BE2C (cell line): Measurements from ENCODE around the gene CTU1.

ENCODE experiments used
- DNase-seq: peaks from one replicate; pipeline ENCODE4 v3.0.0-alpha.2; 2020
- H3K27me3 ChIP-seq: fragments of 250-450 bp; sonication (Bioruptor Pico); 2 replicates; pipeline ENCODE4 v1.5.1; 2020; ENCODE audit warnings: mild to moderate bottlenecking
- H3K36me3 ChIP-seq: fragments of 250-450 bp; sonication (Bioruptor Pico); 2 replicates; pipeline ENCODE4 v1.5.1; 2020; ENCODE audit warnings: mild to moderate bottlenecking
- H3K4me1 ChIP-seq: fragments of 250-450 bp; sonication (Bioruptor Pico); 2 replicates; pipeline ENCODE4 v1.5.1; 2020
- H3K4me3 ChIP-seq: 2 replicates; pipeline ENCODE4 v1.5.1; 2011; ENCODE audit warnings: low read depth, low read length
- H3K9me3 ChIP-seq: fragments of 250-450 bp; sonication (Bioruptor Pico); 2 replicates; pipeline ENCODE4 v1.5.1; 2020
- TF ChIP-seq, protein P1 (sequence below): IDR thresholded peaks from 2 replicates; pipeline ENCODE4 v1.5.1; 2012; ENCODE audit warnings: mild to moderate bottlenecking, low read depth, low read length

Gene CTU1

DNA sequence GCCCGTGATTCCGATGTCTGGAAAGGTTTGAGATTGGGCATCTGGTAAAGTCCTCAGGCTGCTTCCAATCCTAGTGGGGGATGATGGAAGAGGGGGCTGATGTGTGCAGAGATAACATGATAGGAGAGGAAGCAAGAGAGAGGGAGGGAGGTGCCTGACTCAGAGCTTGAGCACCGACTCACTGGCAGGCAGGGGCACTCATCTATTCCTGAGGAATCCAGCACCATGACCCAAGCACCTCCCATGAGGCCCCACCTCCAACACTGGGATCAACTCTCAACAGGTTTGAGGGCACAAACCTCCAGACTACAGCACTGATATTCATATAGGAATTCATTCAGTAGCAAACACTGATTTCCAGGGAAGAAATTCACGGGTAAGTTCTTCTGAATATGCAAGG lies 10.9 kb upstream of the CTU1 start:
- H3K4me1 ChIP-seq = no peaks in the 10 kb centered on the region
- TF ChIP-seq, protein P1, sequence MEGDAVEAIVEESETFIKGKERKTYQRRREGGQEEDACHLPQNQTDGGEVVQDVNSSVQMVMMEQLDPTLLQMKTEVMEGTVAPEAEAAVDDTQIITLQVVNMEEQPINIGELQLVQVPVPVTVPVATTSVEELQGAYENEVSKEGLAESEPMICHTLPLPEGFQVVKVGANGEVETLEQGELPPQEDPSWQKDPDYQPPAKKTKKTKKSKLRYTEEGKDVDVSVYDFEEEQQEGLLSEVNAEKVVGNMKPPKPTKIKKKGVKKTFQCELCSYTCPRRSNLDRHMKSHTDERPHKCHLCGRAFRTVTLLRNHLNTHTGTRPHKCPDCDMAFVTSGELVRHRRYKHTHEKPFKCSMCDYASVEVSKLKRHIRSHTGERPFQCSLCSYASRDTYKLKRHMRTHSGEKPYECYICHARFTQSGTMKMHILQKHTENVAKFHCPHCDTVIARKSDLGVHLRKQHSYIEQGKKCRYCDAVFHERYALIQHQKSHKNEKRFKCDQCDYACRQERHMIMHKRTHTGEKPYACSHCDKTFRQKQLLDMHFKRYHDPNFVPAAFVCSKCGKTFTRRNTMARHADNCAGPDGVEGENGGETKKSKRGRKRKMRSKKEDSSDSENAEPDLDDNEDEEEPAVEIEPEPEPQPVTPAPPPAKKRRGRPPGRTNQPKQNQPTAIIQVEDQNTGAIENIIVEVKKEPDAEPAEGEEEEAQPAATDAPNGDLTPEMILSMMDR = no peak
- H3K36me3 ChIP-seq = no peaks in the 10 kb centered on the region
- H3K27me3 ChIP-seq = peaks cover 54% of the 10 kb centered on the region
- no peak overlapping the region for H3K4me3 ChIP-seq
- DNase-seq = no peak
- H3K9me3 ChIP-seq = no peaks in the 10 kb centered on the region

DNA sequence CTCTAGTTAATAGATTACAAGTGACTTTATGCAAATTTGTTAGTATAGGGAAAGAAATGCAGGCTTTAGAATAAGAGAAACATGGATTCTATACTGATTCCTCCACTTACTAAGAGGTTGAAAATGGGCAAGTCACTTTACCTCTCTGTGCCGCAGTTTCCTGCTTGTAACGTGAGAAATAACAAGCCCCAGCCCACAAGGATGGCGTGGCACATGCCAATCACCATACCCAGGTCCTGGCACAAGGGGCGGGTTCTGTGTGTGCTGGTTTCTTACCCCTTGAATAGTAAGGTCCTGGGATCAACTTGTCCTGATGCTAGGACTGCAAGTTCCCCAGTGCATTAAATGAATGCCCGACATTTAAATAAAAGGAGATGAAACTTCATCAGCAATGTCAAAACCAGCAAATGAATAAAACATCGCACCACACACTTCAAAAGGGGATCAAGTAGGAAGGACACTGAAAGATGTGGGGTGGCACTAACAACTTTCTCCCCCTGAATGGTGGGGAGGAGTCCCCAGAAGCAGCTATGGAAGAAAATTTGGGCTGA lies 8.6 kb upstream of the CTU1 start:
- Histone ChIP-seq H3K36me3 (no peaks in the 10 kb centered on the region), H3K4me3 (no peak overlapping the region), H3K4me1 (no peaks in the 10 kb centered on the region), H3K9me3 (no peaks in the 10 kb centered on the region), H3K27me3 (peaks cover 66% of the 10 kb centered on the region)
- TF ChIP-seq, protein P1 = no peak
- DNase-seq = no peak

DNA sequence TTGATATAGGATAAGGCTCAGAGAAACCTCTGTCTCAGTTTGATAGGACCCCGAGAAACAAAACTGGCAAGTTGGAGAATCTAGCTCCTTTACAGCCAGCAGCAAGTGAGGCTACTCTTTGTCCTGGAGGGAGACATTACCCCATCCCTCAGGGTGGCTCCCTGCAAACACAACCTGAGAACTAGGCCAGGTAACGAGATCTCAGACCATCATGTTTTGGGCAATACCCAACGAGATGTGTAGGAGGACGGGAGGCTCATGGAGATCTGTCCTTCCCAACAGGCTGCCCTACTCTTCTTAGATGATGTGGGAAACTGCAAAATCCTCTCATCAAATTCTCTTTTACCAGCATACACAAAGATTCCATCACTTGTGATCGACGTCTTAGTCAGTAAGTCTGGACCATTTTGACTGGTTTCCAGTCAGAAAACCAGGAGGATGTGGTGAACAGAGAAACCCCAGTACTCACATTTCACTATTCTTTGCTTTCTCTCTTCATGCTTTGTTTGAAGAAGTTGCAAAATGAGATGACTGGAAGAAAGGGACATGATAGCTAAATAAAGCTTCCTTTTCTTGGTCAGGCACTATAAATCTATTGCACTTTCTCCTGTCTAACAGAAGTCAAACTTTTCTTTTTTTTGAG lies 6.0 kb upstream of the CTU1 start:
- no peak overlapping the region for H3K4me3 ChIP-seq
- no peaks in the 10 kb centered on the region for H3K36me3 ChIP-seq
- no peaks in the 10 kb centered on the region for H3K9me3 ChIP-seq
- H3K27me3 ChIP-seq = peaks cover 61% of the 10 kb centered on the region
- no peak for DNase-seq
- TF ChIP-seq, protein P1 = no peak
- H3K4me1 ChIP-seq = no peaks in the 10 kb centered on the region

DNA sequence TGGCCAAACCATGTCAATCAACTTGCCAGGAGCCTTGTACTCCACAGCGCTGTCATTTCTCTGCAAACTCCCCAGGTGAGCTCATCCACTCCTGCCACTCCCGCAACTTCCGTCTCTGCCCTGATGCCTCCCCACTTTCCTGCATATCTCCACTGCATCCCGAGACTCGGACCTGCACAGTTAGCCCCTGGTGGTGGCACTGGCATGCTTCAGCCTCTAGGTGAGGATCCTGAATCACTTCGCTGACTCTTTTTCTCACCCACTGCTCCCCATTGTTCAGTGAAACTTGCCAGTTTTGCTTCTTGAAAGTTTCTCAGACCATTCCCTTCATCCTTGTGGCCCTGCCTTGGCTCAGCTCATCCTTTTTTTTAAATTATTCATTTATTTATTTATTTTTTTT lies 3.4 kb upstream of the CTU1 start:
- TF ChIP-seq, protein P1 = peak; percentile 40
- H3K9me3 ChIP-seq = no peaks in the 10 kb centered on the region
- H3K36me3 ChIP-seq = no peaks in the 10 kb centered on the region
- no peak overlapping the region for H3K4me3 ChIP-seq
- no peak for DNase-seq
- H3K4me1 ChIP-seq = no peaks in the 10 kb centered on the region
- H3K27me3 ChIP-seq = peaks cover 43% of the 10 kb centered on the region

DNA sequence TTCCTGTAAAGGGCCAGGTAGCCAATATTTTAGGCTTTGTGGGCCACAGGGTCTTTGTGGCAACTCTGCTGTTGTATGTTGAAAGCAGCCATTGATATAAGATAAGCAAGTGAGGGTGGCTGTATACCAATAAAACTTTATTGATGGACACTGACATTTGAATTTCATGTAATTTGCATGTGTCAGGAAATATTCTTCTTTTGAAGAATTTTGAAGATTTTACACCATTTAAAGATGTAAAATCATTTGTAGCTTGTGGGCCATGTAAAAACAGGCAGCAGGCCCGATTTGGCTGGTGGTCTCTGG lies 2.4 kb upstream of the CTU1 start:
- no peak for DNase-seq
- H3K4me1 ChIP-seq = no peaks in the 10 kb centered on the region
- no peaks in the 10 kb centered on the region for H3K36me3 ChIP-seq
- TF ChIP-seq, protein P1 = no peak
- no peak overlapping the region for H3K4me3 ChIP-seq
- peaks cover 33% of the 10 kb centered on the region for H3K27me3 ChIP-seq
- no peaks in the 10 kb centered on the region for H3K9me3 ChIP-seq

DNA sequence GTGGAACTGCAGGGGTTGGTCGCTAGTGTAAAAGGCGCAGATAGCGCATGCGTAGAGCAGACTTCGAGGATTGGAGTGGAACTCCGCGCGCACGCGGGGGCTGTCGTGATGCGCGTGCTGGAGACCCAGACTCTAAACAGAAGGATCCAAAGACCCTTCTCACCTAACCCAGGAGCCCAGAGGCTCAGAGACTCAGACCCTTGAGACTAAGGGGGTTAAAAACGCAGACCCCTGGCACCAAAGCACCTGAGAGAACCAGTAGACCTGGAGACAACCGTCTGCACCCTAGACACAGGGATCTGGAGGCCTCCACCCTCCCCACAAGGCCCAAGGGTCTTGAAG lies 567 bp upstream of the CTU1 start:
- no peaks in the 10 kb centered on the region for H3K4me1 ChIP-seq
- H3K4me3 ChIP-seq = peak overlapping the region; percentile 85
- DNase-seq = no peak
- H3K9me3 ChIP-seq = no peaks in the 10 kb centered on the region
- H3K27me3 ChIP-seq = peaks cover 19% of the 10 kb centered on the region
- TF ChIP-seq, protein P1 = no peak
- no peaks in the 10 kb centered on the region for H3K36me3 ChIP-seq
